SU-DHL-6 (cell line): ENCODE results near the gene CTBP1.

Source experiments
- H2AFZ ChIP-seq: fragments of 200-600 bp; sonication (generic); 2 replicates; pipeline ENCODE4 v1.6.1; 2014; ENCODE audit warnings: low read depth, mild to moderate bottlenecking, moderate library complexity, mixed read lengths, antibody characterized with exemption, low read length; ENCODE audit not compliant: severe bottlenecking
- H3F3A ChIP-seq: fragments of 200-600 bp; shearing (Covaris generic); 2 replicates; pipeline ENCODE4 v1.6.0; 2016; ENCODE audit warnings: antibody characterized with exemption, mild to moderate bottlenecking; ENCODE audit not compliant: insufficient read depth
- H3K27ac ChIP-seq: fragments of 200-600 bp; sonication (generic); 2 replicates; pipeline ENCODE4 v1.5.1; 2016; ENCODE audit warnings: low read depth, mild to moderate bottlenecking, low read length, moderate library complexity, mixed read lengths
- H3K27me3 ChIP-seq: fragments of 200-600 bp; sonication (generic), shearing (Covaris generic); 2 replicates; pipeline ENCODE4 v1.6.0; 2014; ENCODE audit warnings: mild to moderate bottlenecking, low read length
- H3K36me3 ChIP-seq: fragments of 200-600 bp; sonication (generic); 2 replicates; pipeline ENCODE4 v1.6.1; 2014; ENCODE audit warnings: mild to moderate bottlenecking, low read length, mixed read lengths
- H3K4me2 ChIP-seq: fragments of 300-600, 200-600 bp; shearing (Covaris generic), sonication (generic); 2 replicates; pipeline ENCODE4 v1.6.0; 2014; ENCODE audit warnings: low read length, low read depth, mild to moderate bottlenecking; ENCODE audit not compliant: poor library complexity, severe bottlenecking
- H3K4me3 ChIP-seq: fragments of 200-600 bp; sonication (generic); 2 replicates; pipeline ENCODE4 v1.5.1; 2014; ENCODE audit warnings: antibody characterized with exemption, low read length, mild to moderate bottlenecking, mixed read lengths; ENCODE audit not compliant: insufficient read depth, poor library complexity, severe bottlenecking
- H3K79me2 ChIP-seq: fragments of 200-600 bp; sonication (generic); 2 replicates; pipeline ENCODE4 v1.6.1; 2014; ENCODE audit warnings: mild to moderate bottlenecking, low read length, moderate library complexity; ENCODE audit not compliant: insufficient read depth
- H3K9ac ChIP-seq: fragments of 200-600 bp; sonication (generic); 2 replicates; pipeline ENCODE4 v1.7.0; 2014; ENCODE audit warnings: mild to moderate bottlenecking, low read length
- H3K9me2 ChIP-seq: fragments of 200-600 bp; sonication (generic); replicated peaks from 2 replicates; pipeline ENCODE4 v1.6.1; 2014; ENCODE audit warnings: low read length; ENCODE audit not compliant: insufficient read depth
- H3K9me3 ChIP-seq: fragments of 200-600 bp; sonication (generic); 2 replicates; pipeline ENCODE4 v1.6.1; 2014; ENCODE audit warnings: low read length, mixed read lengths; ENCODE audit not compliant: insufficient read depth
- H4K20me1 ChIP-seq: fragments of 200-600 bp; sonication (generic); 2 replicates; pipeline ENCODE4 v1.6.1; 2014; ENCODE audit warnings: low read depth, mild to moderate bottlenecking, antibody characterized with exemption, low read length, moderate library complexity, mixed read lengths
- CTCF ChIP-seq: fragments of 200-600 bp; sonication (generic); IDR thresholded peaks from one replicate; pipeline ENCODE4 v1.5.1; 2017; ENCODE audit warnings: antibody characterized with exemption, mild to moderate bottlenecking, low read length, moderate library complexity; ENCODE audit not compliant: insufficient read depth, poor library complexity, severe bottlenecking
- EZH2phosphoT487 ChIP-seq: fragments of 200-600 bp; sonication (generic), shearing (Covaris generic); conservative IDR thresholded peaks from 2 replicates; pipeline ENCODE4 v1.6.1; 2018; ENCODE audit warnings: mild to moderate bottlenecking, antibody characterized with exemption, low read length, moderate library complexity, mixed read lengths

Gene CTBP1

GRCh38 chr4:1289207-1290164, 40.6 kb upstream of the CTBP1 start, which contains the start of gene MAEA:
TSS of gene MAEA (plus strand) at chr4:1289891. CDS start at chr4:1289914, 23 bp downstream.
- Histone ChIP-seq H3K9me2 (no peaks in the 10 kb centered on the region), H3K9me3 (peaks cover 15% of the 10 kb centered on the region; the same call in 1 of the 2 replicates), H4K20me1 (no peaks in the 10 kb centered on the region; the same call in 1 of the 2 replicates), H3K4me3 (peak within 1 kb of the TSS; percentile 84), H3F3A (no peaks in the 10 kb centered on the region), H3K4me2 (peak within 1 kb of the TSS; percentile 87), H3K9ac (peak within 1 kb of the TSS; percentile 71), H2AFZ (no peak within 1 kb of the TSS), H3K27ac (peak within 1 kb of the TSS; percentile 54; the same call in 1 of the 2 replicates), H3K27me3 (no peaks in the 10 kb centered on the region), H3K36me3 (no peaks in the 10 kb centered on the region), H3K79me2 (peaks cover 45% of the 10 kb centered on the region)
- no peak for TF ChIP-seq CTCF
- TF ChIP-seq EZH2phosphoT487: no peak

- Histone ChIP-seq H3K36me3 (no peaks in the 10 kb centered on the region), H4K20me1 (no peaks in the 10 kb centered on the region; the same call in 1 of the 2 replicates), H3K27me3 (no peaks in the 10 kb centered on the region), H3K4me2 (peak overlapping the region; percentile 70), H3K9me3 (peaks cover 15% of the 10 kb centered on the region; the same call in 1 of the 2 replicates), H3K9me2 (no peaks in the 10 kb centered on the region), H3F3A (no peaks in the 10 kb centered on the region), H2AFZ (no peak overlapping the region), H3K9ac (peak overlapping the region; percentile 71), H3K27ac (no peak overlapping the region), H3K79me2 (peaks cover 38% of the 10 kb centered on the region), H3K4me3 (peak overlapping the region; percentile 66)
- no peak for TF ChIP-seq CTCF
- no peak for TF ChIP-seq EZH2phosphoT487
These were observed 39.9 kb upstream of the CTBP1 start for GRCh38 chr4:1288786-1289185.

- no peaks in the 10 kb centered on the region for H3K9me2 ChIP-seq
- peaks cover 15% of the 10 kb centered on the region; the same call in 1 of the 2 replicates for H3K9me3 ChIP-seq
- no peaks in the 10 kb centered on the region for H3F3A ChIP-seq
- no peak overlapping the region for H3K4me3 ChIP-seq
- H4K20me1 ChIP-seq: no peaks in the 10 kb centered on the region; the same call in 1 of the 2 replicates
- no peak overlapping the region for H3K27ac ChIP-seq
- TF ChIP-seq CTCF (no peak), EZH2phosphoT487 (no peak)
- H3K36me3 ChIP-seq: no peaks in the 10 kb centered on the region
- no peak overlapping the region for H2AFZ ChIP-seq
- H3K27me3 ChIP-seq: no peaks in the 10 kb centered on the region
- no peak overlapping the region for H3K4me2 ChIP-seq
- peaks cover 11% of the 10 kb centered on the region for H3K79me2 ChIP-seq
- no peak overlapping the region for H3K9ac ChIP-seq
These were observed 37.0 kb upstream of the CTBP1 start for GRCh38 chr4:1285790-1286553.
